GM12878 (cell line): ENCODE data around the gene MCF2L2. TPM values are rescaled to one million over a fixed set of nuclear protein-coding genes. Genes with fewer than 3 reads are reported as not detected.
A peak's percentile ranks its signal among the peaks of the same experiment; 100 is the strongest.

Source experiments
- ATAC-seq: fragments of 200-7000 bp; cut with Tn5 transposase; 3 replicates; pipeline ENCODE4 v1.9.1; 2020; ENCODE audit warnings: mild to moderate bottlenecking, moderate library complexity
- BruUV-seq: library from RNA; stranded (reverse); fragments of 400-500 nt; replicated peaks from 2 replicates; lab custom pipeline; 2021; lab: Mats Ljungman, UMichigan
- CTCF ChIA-PET: fragments of 300-600 bp; sonication (Branson Sonifier 250); formaldehyde crosslinking; extraction: SDS; loops from one replicate; lab custom pipeline; 2021; ENCODE audit warnings: inconsistent platforms; lab: Yijun Ruan, JAX
- POLR2A ChIA-PET: fragments of 350-600 bp; formaldehyde crosslinking; extraction: SDS; loops from one replicate; lab custom pipeline; 2021; ENCODE audit warnings: inconsistent platforms; lab: Charles Lee
- RAD21 ChIA-PET: fragments of 300-600 bp; sonication (Branson Sonifier 250); formaldehyde crosslinking; loops from one replicate; lab custom pipeline; 2023; ENCODE audit warnings: antibody characterized with exemption; ENCODE audit not compliant: unreplicated experiment; lab: Charles Lee
- SMC1A ChIA-PET: fragments of 300-600 bp; sonication (Branson Sonifier 250); formaldehyde crosslinking; loops from one replicate; lab custom pipeline; 2023; ENCODE audit not compliant: unreplicated experiment, uncharacterized antibody; lab: Charles Lee
- DNase-seq: peaks from one replicate; pipeline ENCODE4 v3.0.0-alpha.2; 2011; ENCODE audit warnings: low read depth, low spot score
- FAIRE-seq: peaks from 3 replicates; lab custom pipeline; 2011; peaks lifted over from hg19 to GRCh38; lab: Jason Lieb, UNC
- H2AFZ ChIP-seq: 2 replicates; pipeline ENCODE4 v1.6.0; 2011; ENCODE audit warnings: low read depth, low read length, control low read depth; ENCODE audit not compliant: control insufficient read depth
- H3K27ac ChIP-seq: 2 replicates; pipeline ENCODE4 v1.5.1; 2011; ENCODE audit warnings: control low read depth; ENCODE audit not compliant: control insufficient read depth, insufficient read depth
- H3K27me3 ChIP-seq, 2 experiments: replicated peaks in 1 of 2; 2 replicates each; pipeline versions ENCODE4 v1.6.0 to v1.6.1; 2011; ENCODE audit warnings: low read length in 1 of 2; ENCODE audit not compliant: control insufficient read depth in 2 of 2, insufficient read depth in 2 of 2
- H3K36me3 ChIP-seq, 2 experiments: 2 replicates each; pipeline ENCODE4 v1.5.1; 2011; ENCODE audit warnings: low read length in 1 of 2; ENCODE audit not compliant: control insufficient read depth in 2 of 2, insufficient read depth in 2 of 2
- H3K4me1 ChIP-seq: 2 replicates; pipeline ENCODE4 v1.6.1; 2011; ENCODE audit warnings: mild to moderate bottlenecking, low read length, moderate library complexity, mixed read lengths; ENCODE audit not compliant: control insufficient read depth, insufficient read depth
- H3K4me2 ChIP-seq: 2 replicates; pipeline ENCODE4 v1.6.0; 2011; ENCODE audit warnings: control low read depth; ENCODE audit not compliant: control insufficient read depth, insufficient read depth
- H3K4me3 ChIP-seq: fragments of 200-600 bp; sonication (generic); 2 replicates; pipeline ENCODE4 v1.5.1; 2016
- H3K79me2 ChIP-seq: 2 replicates; pipeline ENCODE4 v1.6.0; 2011; ENCODE audit warnings: low read length; ENCODE audit not compliant: control insufficient read depth, insufficient read depth
- H3K9ac ChIP-seq: 2 replicates; pipeline ENCODE4 v1.8.0; 2011; ENCODE audit warnings: low read length, control low read depth, mixed read lengths; ENCODE audit not compliant: control insufficient read depth, insufficient read depth
- H3K9me3 ChIP-seq: replicated peaks from 3 replicates; pipeline ENCODE4 v1.5.1; 2011; ENCODE audit warnings: mild to moderate bottlenecking, low read length; ENCODE audit not compliant: control insufficient read depth, insufficient read depth
- H4K20me1 ChIP-seq: 2 replicates; pipeline ENCODE4 v1.6.0; 2011; ENCODE audit not compliant: control insufficient read depth, insufficient read depth
- EGR1 ChIP-seq, 2 experiments: IDR thresholded peaks; 1 replicate in 1 of 2; 2 replicates in 1 of 2; pipeline ENCODE4 v1.6.1; 2011 to 2012; ENCODE audit warnings: low read depth in 2 of 2, low read length in 2 of 2, borderline replicate concordance in 1 of 2, mild to moderate bottlenecking in 1 of 2, moderate library complexity in 1 of 2
- ELK1 ChIP-seq: IDR thresholded peaks from 2 replicates; pipeline ENCODE4 v1.6.1; 2012; ENCODE audit warnings: low read depth, low read length, improper control_type of control experiment
- GABPA ChIP-seq: IDR thresholded peaks from 2 replicates; pipeline ENCODE4 v1.6.1; 2014; ENCODE audit warnings: antibody characterized with exemption, low read depth, mild to moderate bottlenecking, inconsistent platforms
- RAD21 ChIP-seq: IDR thresholded peaks from 2 replicates; pipeline ENCODE4 v1.6.1; 2011; ENCODE audit warnings: mild to moderate bottlenecking, low read depth, low read length, moderate library complexity; ENCODE audit not compliant: insufficient read depth
- SKIL ChIP-seq: fragments of 450-650 bp; IDR thresholded peaks from 2 replicates; pipeline ENCODE4 v1.6.1; 2017; ENCODE audit warnings: mild to moderate bottlenecking, low read depth, inconsistent platforms; ENCODE audit not compliant: poor library complexity, severe bottlenecking
- SREBF1 ChIP-seq: IDR thresholded peaks from 2 replicates; pipeline ENCODE4 v1.6.1; 2012; ENCODE audit warnings: mild to moderate bottlenecking, low read length
- TCF12 ChIP-seq: IDR thresholded peaks from 2 replicates; pipeline ENCODE4 v1.6.1; 2011; ENCODE audit warnings: low read depth, mild to moderate bottlenecking, low read length
- TCF7 ChIP-seq: IDR thresholded peaks from 2 replicates; pipeline ENCODE4 v1.6.1; 2014; ENCODE audit warnings: antibody characterized with exemption, borderline replicate concordance
- WRNIP1 ChIP-seq: IDR thresholded peaks from 2 replicates; pipeline ENCODE4 v1.6.1; 2011; ENCODE audit warnings: low read depth, low read length, improper control_type of control experiment, borderline replicate concordance
- YY1 ChIP-seq: IDR thresholded peaks from 2 replicates; pipeline ENCODE4 v1.6.1; 2011; ENCODE audit warnings: low read depth, mild to moderate bottlenecking, low read length
- WGBS: methylation state at CpG from one replicate; pipeline ENCODE4 v1.1.6; 2016; ENCODE audit warnings: low lambda C conversion rate; ENCODE audit not compliant: insufficient replicate concordance, insufficient coverage; ENCODE audit errors: missing lambda C conversion rate; 5-methylcytosine and 5-hydroxymethylcytosine counted together
- in situ Hi-C: fragments of 300-500 bp; cut with MboI; formaldehyde crosslinking; loops from 9 replicates; pipeline ENCODE4 v1.14.3; 2018; ENCODE audit warnings: mixed read lengths
- intact Hi-C: fragments of 100-400 bp; cut with micrococcal nuclease; formaldehyde crosslinking; loops from one replicate; pipeline ENCODE4 v1.14.2; 2022; ENCODE audit not compliant: unreplicated experiment
- polyA plus RNA-seq, 11 experiments: library from polyadenylated mRNA; depleted of rRNA in 4 of 11; unstranded in 6 of 11; stranded (reverse) in 5 of 11; fragments of >200 nt; fragmentation: Nextera tagmentation in 4 of 11; fragmentation: Illumina TruSeq in 1 of 11; extraction: Ambion mirVana in 4 of 11; extraction: Trizol in 1 of 11; gene quantifications; 1 replicate in 1 of 11; 2 replicates in 10 of 11; pipeline versions ENCODE4 v1.2.1 to v1.2.3, GENCODE V29; 2011 to 2016; ENCODE audit warnings: inconsistent platforms in 2 of 11, missing spikeins in 2 of 11, low read depth in 1 of 11
- total RNA-seq, 4 experiments: library from RNA; depleted of rRNA in 3 of 4; stranded (reverse); fragments of >200 nt in 3 of 4; fragmentation: Illumina TruSeq in 1 of 4; extraction: Trizol in 1 of 4; gene quantifications; 2 replicates each; pipeline versions ENCODE4 v1.2.1 to v1.2.3, GENCODE V29; 2013 to 2021

Gene MCF2L2
- total and polyA plus RNA-seq, 10 of the 15 experiments (the other 5 are each of a cell fraction or from before 2014, with no cell fraction given): 0.37 to 2.8 (median 1.4) TPM

DNA sequence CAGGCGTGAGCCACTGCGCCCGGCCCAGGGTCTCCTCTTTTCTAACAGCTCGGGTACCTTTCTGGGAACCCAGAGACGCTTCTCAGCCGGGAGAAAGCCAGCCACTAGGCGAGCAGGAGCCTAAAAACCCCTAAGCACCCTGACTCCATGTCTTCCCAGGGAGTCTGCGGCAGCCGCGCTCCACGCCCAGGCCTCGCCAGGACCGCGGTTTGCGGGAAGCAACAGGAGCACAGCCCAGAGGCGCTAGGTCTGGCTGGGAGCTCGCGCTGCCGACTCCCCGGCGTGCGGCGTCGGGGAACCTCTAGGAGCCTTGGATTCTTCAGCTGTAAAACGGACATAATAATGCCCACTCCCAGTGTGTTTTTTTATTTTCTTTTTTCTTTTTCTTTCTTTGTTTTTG, 264.9 kb downstream of the MCF2L2 start:
- no peak for FAIRE-seq
- Histone ChIP-seq H3K27ac (no peak overlapping the region), H3K4me1 (peaks cover 25% of the 10 kb centered on the region), H2AFZ (no peak overlapping the region), H3K9me3 (peaks cover 5% of the 10 kb centered on the region), H3K79me2 (peaks cover 28% of the 10 kb centered on the region), H3K4me3 (no peak overlapping the region), H3K9ac (no peak overlapping the region), H3K27me3 (no peaks in the 10 kb centered on the region), H3K36me3 (peaks cover 0 to 3% of the 10 kb centered on the region in 2 experiments; a peak in 1 of 4 replicates), H4K20me1 (no peaks in the 10 kb centered on the region), H3K4me2 (no peak overlapping the region)
- in situ Hi-C loops: no loop called here
- CTCF ChIA-PET: interaction anchor here (0.7 to 8.0 kb wide), 2 partner anchors 22 to 430 kb away, joined by 5 to 82 read pairs; no protein-coding TSS in a partner anchor
- no TSS peak for BruUV-seq
- POLR2A ChIA-PET: no interaction called here
- intact Hi-C loops: no loop called here
- DNase-seq: no peak
- WGBS: over 99% methylated on average over 25 of the region's 25 CpGs
- RAD21 ChIA-PET: interaction anchor here (2.0 to 4.7 kb wide), 3 partner anchors 15 to 64 kb away, joined by 4 to 30 read pairs (median 12); no protein-coding TSS in a partner anchor
- SMC1A ChIA-PET: interaction anchor here (1.1 to 1.7 kb wide), 2 partner anchors 123 to 205 kb away, joined by 3 read pairs; no protein-coding TSS in a partner anchor
- ATAC-seq: no peak
- TF ChIP-seq TCF7 (no peak), YY1 (no peak)

GRCh38 chr3:183161552-183162336, 266.7 kb downstream of the MCF2L2 start:
- H3K27ac ChIP-seq: peak overlapping the region; percentile 90
- peak overlapping the region; percentile 75 for H2AFZ ChIP-seq
- peaks cover 39% of the 10 kb centered on the region for H3K79me2 ChIP-seq
- in situ Hi-C loops: no loop called here
- RAD21 ChIA-PET: interaction anchor here (0.8 to 4.7 kb wide), 10 partner anchors 9 to 447 kb away, joined by 3 to 30 read pairs (median 4); partner anchors contain the start of gene MCCC1
- intact Hi-C loops: no loop called here
- DNase-seq (peak; percentile 92), ATAC-seq (peak; percentile 77), FAIRE-seq (peak; percentile 95)
- SMC1A ChIA-PET: interaction anchor here (0.7 to 6.2 kb wide), 11 partner anchors 10 to 447 kb away, joined by 3 to 29 read pairs (median 4); no protein-coding TSS in a partner anchor
- H3K4me3 ChIP-seq: peak overlapping the region; percentile 84
- H3K4me1 ChIP-seq: peaks cover 37% of the 10 kb centered on the region
- no peaks in the 10 kb centered on the region for H4K20me1 ChIP-seq
- under 1% methylated on average over 25 of the region's 25 CpGs for WGBS
- H3K9me3 ChIP-seq: peaks cover 7% of the 10 kb centered on the region
- peak overlapping the region; percentile 94 for H3K9ac ChIP-seq
- peaks cover 0 to 3% of the 10 kb centered on the region in 2 experiments; a peak in 2 of 4 replicates for H3K36me3 ChIP-seq
- CTCF ChIA-PET: interaction anchor here (0.9 to 8.0 kb wide), 4 partner anchors 24 to 252 kb away, joined by 4 to 82 read pairs (median 22); no protein-coding TSS in a partner anchor
- POLR2A ChIA-PET: interaction anchor here (0.8 to 1.4 kb wide), 3 partner anchors 23 to 205 kb away, joined by 3 read pairs; no protein-coding TSS in a partner anchor
- no TSS peak for BruUV-seq
- H3K4me2 ChIP-seq: peak overlapping the region; percentile 97
- H3K27me3 ChIP-seq: no peaks in the 10 kb centered on the region
- no peak for TF ChIP-seq SREBF1
- TF ChIP-seq EGR1 (IDR thresholded peaks at IDR 0.05; ENCODE audit: borderline replicate concordance in 1 of 2, low read depth in 2 of 2, low read length in 2 of 2): 0 out of 3 replicates have a peak, but pooled peaks of 1 of the 2 experiments have one; percentile 14
- TF ChIP-seq TCF12: peak; percentile 87
- peak; percentile 94 for TF ChIP-seq SKIL
- no peak for TF ChIP-seq ELK1
- no peak for TF ChIP-seq RAD21
- no peak for TF ChIP-seq WRNIP1
- TF ChIP-seq GABPA: no peak
